ENCODE results near the gene GRIFIN.

GRIFIN gene

DNA sequence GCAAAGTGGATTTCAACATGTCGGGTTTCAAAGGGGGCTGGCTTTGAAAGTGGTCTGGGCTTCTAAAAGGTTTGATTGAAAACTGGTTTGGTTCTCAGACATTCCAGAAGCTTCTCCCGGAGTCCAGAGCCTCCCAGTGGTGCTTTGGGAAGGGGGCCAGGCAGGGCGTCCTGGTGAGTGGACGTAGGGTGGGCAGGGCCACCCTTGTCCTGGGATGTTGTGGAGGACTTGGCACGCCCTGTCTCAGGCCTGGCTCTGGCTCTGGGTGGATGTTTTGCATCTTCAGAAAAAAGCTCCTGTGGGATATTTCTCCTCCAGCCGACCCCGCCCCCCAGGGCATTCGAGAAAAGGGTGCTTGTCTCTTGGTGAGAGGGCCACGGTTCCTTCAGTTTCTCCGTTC, 31.2 kb downstream of the GRIFIN start:
- H3K9me3 ChIP-seq (ENCODE audit: control insufficient read depth in 2 of 2, low read length in 2 of 2) = no peaks in the 10 kb centered on the region
- H3K4me1 ChIP-seq (ENCODE audit: control insufficient read depth in 2 of 2, insufficient read depth in 2 of 2, low read length in 2 of 2) = no peaks in the 10 kb centered on the region
- H3K27me3 ChIP-seq (ENCODE audit: control insufficient read depth in 2 of 2, insufficient read depth in 2 of 2, low read length in 2 of 2) = no peaks in the 10 kb centered on the region
- H3K36me3 ChIP-seq (ENCODE audit: control insufficient read depth in 2 of 2, insufficient read depth in 2 of 2, low read length in 2 of 2) = peaks cover 0 to under 1% of the 10 kb centered on the region in 2 donors
- H3K27ac ChIP-seq (ENCODE audit: low read depth in 2 of 2, low read length in 2 of 2) = no peak overlapping the region
- H3K9ac ChIP-seq (ENCODE audit: low read depth in 1 of 2, low read length in 2 of 2) = no peak overlapping the region
- no peak overlapping the region for H3K4me3 ChIP-seq (ENCODE audit: low read length in 2 of 2)

DNA sequence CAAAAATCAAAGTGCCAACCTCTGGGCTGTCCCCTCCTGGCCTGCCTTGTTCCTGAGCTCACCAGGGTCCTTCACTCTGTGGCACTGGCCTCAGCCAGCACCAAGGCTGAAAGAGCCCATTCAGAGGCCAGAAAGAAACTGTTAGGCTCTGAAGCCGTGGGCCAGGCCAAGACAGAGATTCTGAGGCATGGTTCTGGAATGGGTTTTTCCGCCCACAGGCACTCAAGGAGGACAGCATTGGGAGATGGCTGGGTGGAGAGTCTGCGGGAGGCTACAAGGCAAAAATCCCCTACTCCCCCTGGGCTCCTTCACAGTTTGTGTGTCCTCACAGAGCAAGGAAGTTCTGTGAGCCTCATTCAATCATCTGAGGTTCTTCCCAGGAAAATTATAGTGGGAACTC, 31.7 kb downstream of the GRIFIN start:
- Histone ChIP-seq H3K27me3 (ENCODE audit: control insufficient read depth in 2 of 2, insufficient read depth in 2 of 2, low read length in 2 of 2) (no peaks in the 10 kb centered on the region), H3K4me1 (ENCODE audit: control insufficient read depth in 2 of 2, insufficient read depth in 2 of 2, low read length in 2 of 2) (no peaks in the 10 kb centered on the region), H3K9ac (ENCODE audit: low read depth in 1 of 2, low read length in 2 of 2) (no peak overlapping the region), H3K36me3 (ENCODE audit: control insufficient read depth in 2 of 2, insufficient read depth in 2 of 2, low read length in 2 of 2) (peaks cover 0 to 2% of the 10 kb centered on the region in 2 donors), H3K27ac (ENCODE audit: low read depth in 2 of 2, low read length in 2 of 2) (no peak overlapping the region), H3K4me3 (ENCODE audit: low read length in 2 of 2) (no peak overlapping the region), H3K9me3 (ENCODE audit: control insufficient read depth in 2 of 2, low read length in 2 of 2) (no peaks in the 10 kb centered on the region)

DNA sequence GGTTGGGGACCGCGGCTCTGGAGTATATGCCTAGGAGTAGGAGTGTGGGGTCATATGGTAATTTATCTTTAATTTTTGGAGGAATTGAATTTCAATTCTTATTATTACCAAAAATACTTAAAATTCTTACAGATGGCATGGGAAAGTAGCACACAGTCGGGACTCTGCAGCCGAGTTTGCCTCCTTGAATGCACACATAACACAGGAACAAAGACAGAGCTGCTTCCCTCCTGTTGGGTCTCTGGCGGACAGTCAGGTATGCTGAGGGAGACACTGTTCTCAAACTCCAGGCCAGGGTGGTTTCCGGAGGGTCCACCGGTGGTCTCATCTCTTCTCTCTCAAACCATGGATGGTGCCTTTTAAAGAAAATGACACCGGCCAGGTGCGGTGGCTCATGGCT, 32.7 kb downstream of the GRIFIN start:
- H3K27ac ChIP-seq (ENCODE audit: low read depth in 2 of 2, low read length in 2 of 2) = no peak overlapping the region

DNA sequence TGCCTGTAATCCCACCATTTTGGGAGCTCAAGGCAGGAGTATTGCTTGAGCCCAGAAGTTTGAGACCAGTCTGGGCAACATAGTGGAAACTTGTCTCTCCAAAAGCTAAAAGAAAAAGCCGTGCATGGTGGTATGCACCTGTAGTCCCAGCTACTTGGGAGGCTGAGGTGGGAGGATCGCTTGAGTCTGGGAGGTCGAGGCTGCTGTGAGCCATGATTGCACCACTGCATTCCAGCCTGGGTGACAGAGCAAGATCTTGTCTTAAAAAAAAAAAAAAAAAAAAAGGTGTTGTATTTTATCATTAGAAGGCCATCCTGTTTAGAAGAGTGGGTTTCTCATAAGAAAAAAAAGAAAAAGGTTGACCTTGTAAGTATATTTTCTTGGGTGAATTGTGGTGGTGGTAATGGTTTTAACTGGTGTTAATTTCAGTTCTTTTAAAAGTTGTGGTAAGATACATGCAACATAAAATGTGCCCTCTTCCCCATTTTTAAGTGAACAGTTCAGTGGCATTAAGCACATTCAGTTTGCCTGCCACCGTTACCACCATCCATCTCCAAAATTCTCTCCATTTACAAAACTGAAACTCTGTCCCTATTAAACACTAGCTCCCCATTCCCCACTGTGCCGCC, 34.7 kb downstream of the GRIFIN start:
- Histone ChIP-seq H3K9me3 (ENCODE audit: control insufficient read depth in 2 of 2, low read length in 2 of 2) (no peaks in the 10 kb centered on the region), H3K4me1 (ENCODE audit: control insufficient read depth in 2 of 2, insufficient read depth in 2 of 2, low read length in 2 of 2) (peaks cover 6% of the 10 kb centered on the region in 2 donors), H3K27ac (ENCODE audit: low read depth in 2 of 2, low read length in 2 of 2) (no peak overlapping the region), H3K4me3 (ENCODE audit: low read length in 2 of 2) (no peak overlapping the region), H3K27me3 (ENCODE audit: control insufficient read depth in 2 of 2, insufficient read depth in 2 of 2, low read length in 2 of 2) (no peaks in the 10 kb centered on the region), H3K9ac (ENCODE audit: low read depth in 1 of 2, low read length in 2 of 2) (no peak overlapping the region), H3K36me3 (ENCODE audit: control insufficient read depth in 2 of 2, insufficient read depth in 2 of 2, low read length in 2 of 2) (peaks cover 0 to 2% of the 10 kb centered on the region in 2 donors)

More for the DNA sequence above, 32.7 kb downstream of the GRIFIN start:
- no peaks in the 10 kb centered on the region for H3K27me3 ChIP-seq (ENCODE audit: control insufficient read depth in 2 of 2, insufficient read depth in 2 of 2, low read length in 2 of 2)
- H3K36me3 ChIP-seq (ENCODE audit: control insufficient read depth in 2 of 2, insufficient read depth in 2 of 2, low read length in 2 of 2) = peaks cover 0 to 2% of the 10 kb centered on the region in 2 donors
- H3K9ac ChIP-seq (ENCODE audit: low read depth in 1 of 2, low read length in 2 of 2) = no peak overlapping the region
- no peak overlapping the region for H3K4me3 ChIP-seq (ENCODE audit: low read length in 2 of 2)
- no peaks in the 10 kb centered on the region for H3K9me3 ChIP-seq (ENCODE audit: control insufficient read depth in 2 of 2, low read length in 2 of 2)
- H3K4me1 ChIP-seq (ENCODE audit: control insufficient read depth in 2 of 2, insufficient read depth in 2 of 2, low read length in 2 of 2) = no peaks in the 10 kb centered on the region

DNA sequence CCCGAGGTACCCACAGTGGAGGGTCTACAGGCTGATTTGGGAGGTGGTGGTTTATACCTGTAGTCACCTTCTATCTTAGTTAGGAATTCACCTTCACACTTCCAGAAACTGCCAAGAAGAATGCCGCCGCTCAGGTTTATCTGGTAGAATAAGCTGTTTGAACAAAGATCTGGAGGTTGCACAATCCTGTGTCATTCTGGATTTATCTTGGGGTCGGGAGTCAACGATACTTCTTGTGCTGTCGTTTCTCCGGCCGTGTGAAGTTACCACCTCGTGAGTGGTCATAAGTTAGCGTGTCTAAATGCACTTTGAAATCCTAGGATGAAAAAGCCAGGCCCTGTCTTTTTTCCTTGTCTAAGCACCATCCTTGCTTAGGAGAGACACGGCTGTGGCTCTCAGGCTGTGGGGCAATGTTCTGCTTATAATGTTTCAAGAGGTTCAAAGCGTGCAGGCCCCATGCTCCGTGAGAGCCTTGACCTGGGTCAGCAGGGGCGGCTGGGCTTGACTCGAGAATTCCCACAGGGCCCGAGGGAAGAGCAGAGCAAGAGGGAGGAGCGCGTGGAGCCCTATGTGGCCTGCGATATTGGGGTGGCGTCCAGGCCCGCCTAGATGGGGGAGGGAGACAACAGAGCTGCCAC, 35.5 kb downstream of the GRIFIN start:
- peaks cover 0 to 2% of the 10 kb centered on the region in 2 donors for H3K36me3 ChIP-seq (ENCODE audit: control insufficient read depth in 2 of 2, insufficient read depth in 2 of 2, low read length in 2 of 2)
- peaks cover 6% of the 10 kb centered on the region in 2 donors for H3K4me1 ChIP-seq (ENCODE audit: control insufficient read depth in 2 of 2, insufficient read depth in 2 of 2, low read length in 2 of 2)
- no peaks in the 10 kb centered on the region for H3K27me3 ChIP-seq (ENCODE audit: control insufficient read depth in 2 of 2, insufficient read depth in 2 of 2, low read length in 2 of 2)
- no peak overlapping the region for H3K9ac ChIP-seq (ENCODE audit: low read depth in 1 of 2, low read length in 2 of 2)
- no peaks in the 10 kb centered on the region for H3K9me3 ChIP-seq (ENCODE audit: control insufficient read depth in 2 of 2, low read length in 2 of 2)
- no peak overlapping the region for H3K27ac ChIP-seq (ENCODE audit: low read depth in 2 of 2, low read length in 2 of 2)
- no peak overlapping the region for H3K4me3 ChIP-seq (ENCODE audit: low read length in 2 of 2)

DNA sequence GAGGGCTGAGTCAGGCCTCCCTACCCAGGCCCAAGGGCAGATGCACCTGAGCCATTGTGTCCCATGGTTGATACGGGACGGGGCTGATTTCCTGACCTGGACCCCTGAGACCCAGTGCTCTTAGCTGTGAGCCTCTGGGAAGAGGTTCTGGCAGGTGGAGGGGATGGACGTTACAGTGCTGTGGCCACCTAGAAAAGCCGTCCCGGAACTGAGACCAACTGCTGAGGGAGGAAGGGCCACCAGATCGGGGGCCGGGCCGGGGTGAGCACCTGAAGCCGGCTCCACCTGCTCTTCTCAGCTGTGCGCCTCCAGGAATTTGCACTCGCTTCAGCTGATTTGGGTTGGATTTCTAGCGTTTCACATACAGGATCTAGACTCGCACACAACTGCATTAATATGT, 37.4 kb downstream of the GRIFIN start:
- Histone ChIP-seq H3K9me3 (ENCODE audit: control insufficient read depth in 2 of 2, low read length in 2 of 2) (no peaks in the 10 kb centered on the region), H3K27me3 (ENCODE audit: control insufficient read depth in 2 of 2, insufficient read depth in 2 of 2, low read length in 2 of 2) (no peaks in the 10 kb centered on the region), H3K36me3 (ENCODE audit: control insufficient read depth in 2 of 2, insufficient read depth in 2 of 2, low read length in 2 of 2) (peaks cover 5 to 10% of the 10 kb centered on the region in 2 donors), H3K4me3 (ENCODE audit: low read length in 2 of 2) (no peak overlapping the region), H3K9ac (ENCODE audit: low read depth in 1 of 2, low read length in 2 of 2) (no peak overlapping the region), H3K27ac (ENCODE audit: low read depth in 2 of 2, low read length in 2 of 2) (no peak overlapping the region), H3K4me1 (ENCODE audit: control insufficient read depth in 2 of 2, insufficient read depth in 2 of 2, low read length in 2 of 2) (peaks cover 6% of the 10 kb centered on the region in 2 donors)

GRCh38 chr7:2438186-2438585, 38.0 kb downstream of the GRIFIN start:
- Histone ChIP-seq H3K4me1 (ENCODE audit: control insufficient read depth in 2 of 2, insufficient read depth in 2 of 2, low read length in 2 of 2) (peaks cover 6% of the 10 kb centered on the region in 2 donors), H3K27me3 (ENCODE audit: control insufficient read depth in 2 of 2, insufficient read depth in 2 of 2, low read length in 2 of 2) (no peaks in the 10 kb centered on the region), H3K4me3 (ENCODE audit: low read length in 2 of 2) (no peak overlapping the region), H3K27ac (ENCODE audit: low read depth in 2 of 2, low read length in 2 of 2) (no peak overlapping the region), H3K9me3 (ENCODE audit: control insufficient read depth in 2 of 2, low read length in 2 of 2) (no peaks in the 10 kb centered on the region), H3K36me3 (ENCODE audit: control insufficient read depth in 2 of 2, insufficient read depth in 2 of 2, low read length in 2 of 2) (peaks cover 7 to 15% of the 10 kb centered on the region in 2 donors), H3K9ac (ENCODE audit: low read depth in 1 of 2, low read length in 2 of 2) (no peak overlapping the region)

GRCh38 chr7:2437537-2438148, 38.6 kb downstream of the GRIFIN start:
- no peaks in the 10 kb centered on the region for H3K27me3 ChIP-seq (ENCODE audit: control insufficient read depth in 2 of 2, insufficient read depth in 2 of 2, low read length in 2 of 2)
- H3K9me3 ChIP-seq (ENCODE audit: control insufficient read depth in 2 of 2, low read length in 2 of 2) = no peaks in the 10 kb centered on the region
- H3K9ac ChIP-seq (ENCODE audit: low read depth in 1 of 2, low read length in 2 of 2) = no peak overlapping the region
- H3K36me3 ChIP-seq (ENCODE audit: control insufficient read depth in 2 of 2, insufficient read depth in 2 of 2, low read length in 2 of 2) = peaks cover 12 to 21% of the 10 kb centered on the region in 2 donors
- H3K4me1 ChIP-seq (ENCODE audit: control insufficient read depth in 2 of 2, insufficient read depth in 2 of 2, low read length in 2 of 2) = peaks cover 6% of the 10 kb centered on the region in 2 donors
- H3K27ac ChIP-seq (ENCODE audit: low read depth in 2 of 2, low read length in 2 of 2) = no peak overlapping the region
- no peak overlapping the region for H3K4me3 ChIP-seq (ENCODE audit: low read length in 2 of 2)

- H3K27me3 ChIP-seq (ENCODE audit: control insufficient read depth in 2 of 2, insufficient read depth in 2 of 2, low read length in 2 of 2) = no peaks in the 10 kb centered on the region
- peaks cover 8 to 10% of the 10 kb centered on the region in 2 donors for H3K4me1 ChIP-seq (ENCODE audit: control insufficient read depth in 2 of 2, insufficient read depth in 2 of 2, low read length in 2 of 2)
- no peaks in the 10 kb centered on the region for H3K9me3 ChIP-seq (ENCODE audit: control insufficient read depth in 2 of 2, low read length in 2 of 2)
- no peak overlapping the region for H3K4me3 ChIP-seq (ENCODE audit: low read length in 2 of 2)
- peaks cover 12 to 21% of the 10 kb centered on the region in 2 donors for H3K36me3 ChIP-seq (ENCODE audit: control insufficient read depth in 2 of 2, insufficient read depth in 2 of 2, low read length in 2 of 2)
- H3K27ac ChIP-seq (ENCODE audit: low read depth in 2 of 2, low read length in 2 of 2) = no peak overlapping the region
- H3K9ac ChIP-seq (ENCODE audit: low read depth in 1 of 2, low read length in 2 of 2) = no peak overlapping the region
Measured at GRCh38 chr7:2437136-2437535, 39.1 kb downstream of the GRIFIN start.

DNA sequence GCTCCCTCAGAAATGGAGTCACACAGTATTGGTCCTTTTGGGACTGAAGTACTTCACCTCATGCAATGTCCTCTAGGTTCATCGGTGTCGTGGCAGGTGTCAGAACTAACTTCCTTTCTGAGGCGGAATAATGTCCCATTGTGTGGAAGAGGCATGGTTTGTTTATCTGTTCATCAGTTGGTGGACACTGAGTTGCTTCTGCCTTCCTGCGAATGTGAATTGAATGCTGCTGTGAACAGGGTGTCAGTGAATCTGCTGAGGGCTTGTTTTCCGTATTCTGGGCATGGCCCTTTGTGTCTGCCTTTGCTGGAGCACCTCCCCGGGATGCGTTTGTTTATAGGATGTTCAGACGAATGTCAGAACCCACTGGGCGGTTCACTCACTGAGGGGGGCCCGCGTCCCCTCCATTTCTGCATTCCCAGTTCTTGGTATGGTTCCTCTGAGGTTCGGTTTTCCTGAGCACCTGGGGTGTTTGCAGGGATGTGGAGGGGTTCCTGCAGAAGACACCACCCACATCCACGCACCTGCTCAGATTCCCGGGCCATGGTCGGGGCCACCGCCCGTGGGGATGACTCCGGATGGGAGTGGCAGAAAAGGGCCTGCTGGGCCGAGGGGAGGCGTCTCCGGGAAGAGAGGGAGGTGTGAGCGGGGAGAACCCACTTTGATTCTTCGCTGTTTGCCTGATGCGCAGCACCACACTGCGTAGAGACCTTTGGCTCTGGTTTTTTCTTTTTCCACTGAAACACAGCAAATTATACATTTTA, 39.7 kb downstream of the GRIFIN start:
- H3K27ac ChIP-seq (ENCODE audit: low read depth in 2 of 2, low read length in 2 of 2) = no peak overlapping the region
- peaks cover 12 to 21% of the 10 kb centered on the region in 2 donors for H3K36me3 ChIP-seq (ENCODE audit: control insufficient read depth in 2 of 2, insufficient read depth in 2 of 2, low read length in 2 of 2)
- H3K9ac ChIP-seq (ENCODE audit: low read depth in 1 of 2, low read length in 2 of 2) = no peak overlapping the region
- no peaks in the 10 kb centered on the region for H3K9me3 ChIP-seq (ENCODE audit: control insufficient read depth in 2 of 2, low read length in 2 of 2)
- H3K4me3 ChIP-seq (ENCODE audit: low read length in 2 of 2) = no peak overlapping the region
- no peaks in the 10 kb centered on the region for H3K27me3 ChIP-seq (ENCODE audit: control insufficient read depth in 2 of 2, insufficient read depth in 2 of 2, low read length in 2 of 2)
- H3K4me1 ChIP-seq (ENCODE audit: control insufficient read depth in 2 of 2, insufficient read depth in 2 of 2, low read length in 2 of 2) = peaks cover 8 to 12% of the 10 kb centered on the region in 2 donors
